H1 (cell line): ENCODE data around the gene FOXB1. TPM values are rescaled to one million over a fixed set of nuclear protein-coding genes. Genes with fewer than 3 reads are reported as not detected.

Experiments used
- CTCF ChIA-PET: fragments of 300-600 bp; sonication (Branson Sonifier 250); formaldehyde crosslinking; loops from one replicate; lab custom pipeline; 2021; ENCODE audit not compliant: partially characterized antibody; lab: Charles Lee
- POLR2A ChIA-PET: fragments of 300-600 bp; sonication (Branson Sonifier 250); formaldehyde crosslinking; loops from one replicate; lab custom pipeline; 2021; ENCODE audit warnings: inconsistent platforms; ENCODE audit not compliant: partially characterized antibody; lab: Charles Lee
- DNase-seq, 2 experiments: peaks; one replicate each; pipeline versions ENCODE4 v3.0.0 to v3.0.0-alpha.2; 2010 to 2022; ENCODE audit warnings: low spot score in 2 of 2, low read depth in 1 of 2, mixed read lengths in 1 of 2
- FAIRE-seq: peaks from 2 replicates; lab custom pipeline; 2011; peaks lifted over from hg19 to GRCh38; lab: Jason Lieb, UNC
- H2AFZ ChIP-seq: 2 replicates; pipeline ENCODE4 v1.8.1; 2012; ENCODE audit warnings: low read length, inconsistent platforms
- H2AK5ac ChIP-seq: 2 replicates; pipeline ENCODE4 v1.6.1; 2013; ENCODE audit warnings: low read depth, low read length
- H2BK120ac ChIP-seq: replicated peaks from 2 replicates; pipeline ENCODE3; 2013; ENCODE audit warnings: low read depth, low read length, inconsistent platforms
- H2BK12ac ChIP-seq: 2 replicates; pipeline ENCODE4 v1.6.1; 2013; ENCODE audit warnings: low read depth, low read length
- H2BK15ac ChIP-seq: 2 replicates; pipeline ENCODE4 v1.6.1; 2013; ENCODE audit warnings: low read length
- H2BK20ac ChIP-seq: 2 replicates; pipeline ENCODE4 v1.6.1; 2013; ENCODE audit warnings: low read length
- H2BK5ac ChIP-seq: 2 replicates; pipeline ENCODE4 v1.6.1; 2013; ENCODE audit warnings: low read depth, low read length
- H3K14ac ChIP-seq: 2 replicates; pipeline ENCODE4 v1.6.1; 2013; ENCODE audit warnings: inconsistent platforms; ENCODE audit not compliant: insufficient read length
- H3K18ac ChIP-seq: 2 replicates; pipeline ENCODE4 v1.6.1; 2013; ENCODE audit warnings: low read length; ENCODE audit errors: extremely low read depth
- H3K23ac ChIP-seq: 2 replicates; pipeline ENCODE4 v1.6.1; 2013; ENCODE audit warnings: inconsistent platforms; ENCODE audit not compliant: insufficient read length
- H3K23me2 ChIP-seq: 2 replicates; pipeline ENCODE4 v1.6.1; 2013; ENCODE audit warnings: low read depth, low read length
- H3K27ac ChIP-seq: 2 replicates; pipeline ENCODE4 v1.6.1; 2011; ENCODE audit warnings: low read depth, low read length, inconsistent platforms
- H3K27me3 ChIP-seq, 4 experiments: replicated peaks in 1 of 4; 1 replicate in 1 of 4; 2 replicates in 3 of 4; pipeline versions ENCODE4 v1.6.1 to v1.8.1; 2011 to 2013; ENCODE audit warnings: low read length in 3 of 4, mild to moderate bottlenecking in 3 of 4, inconsistent platforms in 2 of 4, mixed read lengths in 2 of 4, moderate library complexity in 1 of 4; ENCODE audit not compliant: control insufficient read depth in 3 of 4, insufficient read depth in 3 of 4; ENCODE audit errors: extremely low read depth in 1 of 4
- H3K36me3 ChIP-seq, 4 experiments: 2 replicates each; pipeline versions ENCODE4 v1.6.1 to v1.8.1; 2011 to 2013; ENCODE audit warnings: mild to moderate bottlenecking in 4 of 4, low read length in 3 of 4, moderate library complexity in 2 of 4, control low read depth in 1 of 4, inconsistent platforms in 1 of 4; ENCODE audit not compliant: insufficient read depth in 4 of 4, control insufficient read depth in 2 of 4
- H3K4ac ChIP-seq: replicated peaks from 2 replicates; pipeline ENCODE3; 2013; ENCODE audit warnings: low read length, low read depth, mixed read lengths, inconsistent platforms; ENCODE audit not compliant: insufficient read length
- H3K4me1 ChIP-seq, 4 experiments: replicated peaks in 1 of 4; 1 replicate in 1 of 4; 2 replicates in 3 of 4; pipeline versions ENCODE4 v1.6.1 to v1.8.1; 2011 to 2013; ENCODE audit warnings: low read length in 3 of 4, inconsistent platforms in 2 of 4, mixed read lengths in 1 of 4; ENCODE audit not compliant: insufficient read depth in 4 of 4, control insufficient read depth in 3 of 4
- H3K4me2 ChIP-seq, 2 experiments: 2 replicates each; pipeline versions ENCODE4 v1.6.1 to v1.8.1; 2011 to 2013; ENCODE audit warnings: low read depth in 2 of 2, low read length in 2 of 2, control low read depth in 1 of 2, inconsistent platforms in 1 of 2, mild to moderate bottlenecking in 1 of 2; ENCODE audit not compliant: insufficient read depth in 1 of 2
- H3K4me3 ChIP-seq, 4 experiments: fragments of 200-600, 300-600 bp in 1 of 4; sonication (generic), shearing (Covaris generic), sonication (Bioruptor Twin) in 1 of 4; 2 replicates each; pipeline versions ENCODE4 v1.5.1 to v1.8.1; 2011 to 2016; ENCODE audit warnings: low read length in 4 of 4, low read depth in 3 of 4, control low read depth in 2 of 4, inconsistent platforms in 2 of 4, mild to moderate bottlenecking in 2 of 4, mixed read lengths in 1 of 4, moderate library complexity in 1 of 4; ENCODE audit not compliant: insufficient read depth in 2 of 4; ENCODE audit errors: extremely low read depth in 1 of 4
- H3K56ac ChIP-seq: replicated peaks from 2 replicates; pipeline ENCODE3; 2013; ENCODE audit warnings: low read depth, mild to moderate bottlenecking, mixed read lengths, low read length, inconsistent platforms; ENCODE audit not compliant: insufficient read length
- H3K79me1 ChIP-seq: 2 replicates; pipeline ENCODE4 v1.6.1; 2013; ENCODE audit warnings: low read depth, low read length, control low read depth
- H3K79me2 ChIP-seq, 2 experiments: 2 replicates each; pipeline versions ENCODE4 v1.6.1 to v1.8.1; 2012 to 2013; ENCODE audit warnings: low read length in 2 of 2, mild to moderate bottlenecking in 2 of 2, inconsistent platforms in 1 of 2; ENCODE audit not compliant: insufficient read depth in 2 of 2, control insufficient read depth in 1 of 2
- H3K9ac ChIP-seq, 4 experiments: replicated peaks in 1 of 4; 1 replicate in 1 of 4; 2 replicates in 3 of 4; pipeline versions ENCODE4 v1.6.1 to v1.8.1; 2011 to 2013; ENCODE audit warnings: low read depth in 3 of 4, low read length in 3 of 4, control low read depth in 2 of 4, mild to moderate bottlenecking in 2 of 4, moderate library complexity in 2 of 4, inconsistent platforms in 1 of 4; ENCODE audit errors: extremely low read depth in 1 of 4
- H3K9me3 ChIP-seq, 2 experiments: 2 replicates each; pipeline versions ENCODE4 v1.6.1 to v1.8.1; 2012 to 2013; ENCODE audit warnings: mild to moderate bottlenecking in 2 of 2, moderate library complexity in 2 of 2, control low read depth in 1 of 2, inconsistent platforms in 1 of 2, low read depth in 1 of 2, low read length in 1 of 2, mixed read lengths in 1 of 2; ENCODE audit not compliant: insufficient read depth in 2 of 2
- H4K20me1 ChIP-seq, 2 experiments: replicated peaks in 1 of 2; 2 replicates each; pipeline versions ENCODE3 to v1.8.1; 2011 to 2013; ENCODE audit warnings: inconsistent platforms in 2 of 2, low read length in 2 of 2, mild to moderate bottlenecking in 1 of 2; ENCODE audit not compliant: insufficient read depth in 2 of 2, control insufficient read depth in 1 of 2
- H4K5ac ChIP-seq: 2 replicates; pipeline ENCODE4 v1.6.1; 2013; ENCODE audit warnings: low read length, low read depth, mixed read lengths, inconsistent platforms; ENCODE audit not compliant: insufficient read length
- H4K8ac ChIP-seq: 2 replicates; pipeline ENCODE4 v1.8.0; 2013; ENCODE audit warnings: mild to moderate bottlenecking, moderate library complexity, low read length, inconsistent platforms; ENCODE audit not compliant: insufficient read depth; ENCODE audit errors: extremely low read depth
- H4K91ac ChIP-seq: replicated peaks from 2 replicates; pipeline ENCODE3; 2013; ENCODE audit warnings: low read length, mixed read lengths, inconsistent platforms; ENCODE audit not compliant: insufficient read length
- ATF3 ChIP-seq: IDR thresholded peaks from 2 replicates; pipeline ENCODE4 v1.6.1; 2011; ENCODE audit warnings: low read depth, mild to moderate bottlenecking, low read length; ENCODE audit not compliant: insufficient read depth
- BRCA1 ChIP-seq: IDR thresholded peaks from 2 replicates; pipeline ENCODE4 v1.6.1; 2012; ENCODE audit warnings: low read depth, low read length, improper control_type of control experiment
- CBX5 ChIP-seq: fragments of 300-800, 300-1000 bp; sonication (generic); IDR thresholded peaks from 2 replicates; pipeline ENCODE4 v1.7.1; 2016; ENCODE audit warnings: antibody characterized with exemption, low read length, low read depth
- EZH2 ChIP-seq: fragments of 200-600 bp; sonication (generic); IDR thresholded peaks from 2 replicates; pipeline ENCODE4 v1.7.1; 2012; ENCODE audit warnings: low read depth, mild to moderate bottlenecking, moderate library complexity, low read length, inconsistent platforms; ENCODE audit not compliant: severe bottlenecking
- JUN ChIP-seq: IDR thresholded peaks from 2 replicates; pipeline ENCODE4 v1.6.1; 2011; ENCODE audit warnings: low read depth, mild to moderate bottlenecking, improper control_type of control experiment, low read length
- MAFK ChIP-seq: IDR thresholded peaks from 2 replicates; pipeline ENCODE4 v1.6.1; 2012; ENCODE audit warnings: low read depth, mild to moderate bottlenecking, improper control_type of control experiment, low read length
- NRF1 ChIP-seq: IDR thresholded peaks from 2 replicates; pipeline ENCODE4 v1.6.1; 2011; ENCODE audit warnings: mild to moderate bottlenecking, low read depth, low read length, improper control_type of control experiment
- RAD21 ChIP-seq, 2 experiments: IDR thresholded peaks in 1 of 2; conservative IDR thresholded peaks in 1 of 2; 2 replicates each; pipeline ENCODE4 v1.6.1; 2011; ENCODE audit warnings: low read depth in 2 of 2, low read length in 2 of 2, improper control_type of control experiment in 1 of 2, inconsistent platforms in 1 of 2, mild to moderate bottlenecking in 1 of 2, moderate library complexity in 1 of 2
- RXRA ChIP-seq: IDR thresholded peaks from 2 replicates; pipeline ENCODE4 v1.6.1; 2011; ENCODE audit warnings: low read depth, mild to moderate bottlenecking, low read length, moderate library complexity; ENCODE audit not compliant: insufficient read depth
- SRF ChIP-seq: IDR thresholded peaks from 2 replicates; pipeline ENCODE4 v1.6.1; 2011; ENCODE audit warnings: mild to moderate bottlenecking, low read depth, low read length, moderate library complexity
- TAF7 ChIP-seq: optimal IDR thresholded peaks from 2 replicates; pipeline ENCODE3; 2011; ENCODE audit warnings: low read depth, mild to moderate bottlenecking, inconsistent platforms, low read length, moderate library complexity, borderline replicate concordance
- polyA plus RNA-seq, 7 experiments: library from polyadenylated mRNA; depleted of rRNA in 3 of 7; stranded (reverse) in 5 of 7; unstranded in 2 of 7; fragments of >200 nt in 5 of 7; fragments of 200-250 nt in 2 of 7; gene quantifications; 1 replicate in 5 of 7; 2 replicates in 1 of 7; 4 replicates in 1 of 7; pipeline versions ENCODE4 v1.2.1 to v1.2.3, GENCODE V29; 2011 to 2013; ENCODE audit warnings: missing spikeins in 2 of 7, mixed read lengths in 2 of 7
- total RNA-seq: library from RNA; stranded (reverse); fragmentation: NEBNext Ultra II Directional; extraction: Animal tissue kit (Norgen Biotek cat#: 25700); gene quantifications from 2 replicates; pipeline ENCODE4 v1.2.1, GENCODE V29; 2021
- TF ChIP-seq, protein P1 (sequence below), 3 experiments: IDR thresholded peaks; 1 replicate in 2 of 3; 2 replicates in 1 of 3; pipeline versions ENCODE4 v1.5.1 to v1.6.1; 2011; ENCODE audit warnings: low read length in 3 of 3, mild to moderate bottlenecking in 3 of 3, inconsistent platforms in 2 of 3, low read depth in 1 of 3, moderate library complexity in 1 of 3; ENCODE audit not compliant: insufficient read depth in 1 of 3; ENCODE audit errors: control extremely low read depth in 1 of 3

FOXB1 gene
- total and polyA plus RNA-seq, 2 of the 8 experiments (the other 6 are each of a cell fraction or from before 2014, with no cell fraction given), result 0.92 to 1.5 TPM

GRCh38 chr15:59960318-59960717, 43.8 kb upstream of the FOXB1 start:
- Histone ChIP-seq H2BK20ac (no peak overlapping the region), H3K9me3 (peaks cover 7 to 8% of the 10 kb centered on the region in 2 experiments; a peak in 1 of 4 replicates), H3K27ac (no peak overlapping the region), H2BK120ac (no peak overlapping the region), H3K14ac (no peak overlapping the region), H3K23ac (no peak overlapping the region), H3K36me3 (no peaks in the 10 kb centered on the region), H2BK15ac (no peak overlapping the region), H2BK12ac (no peak overlapping the region), H2BK5ac (no peak overlapping the region), H3K79me1 (no peaks in the 10 kb centered on the region), H3K56ac (no peak overlapping the region), H3K23me2 (no peaks in the 10 kb centered on the region), H2AK5ac (no peak overlapping the region), H3K4me1 (no peaks in the 10 kb centered on the region), H4K91ac (no peak overlapping the region), H3K9ac (no peak overlapping the region), H4K5ac (no peak overlapping the region), H2AFZ (no peak overlapping the region), H3K4me3 (no peak overlapping the region), H3K4me2 (no peak overlapping the region), H3K27me3 (no peaks in the 10 kb centered on the region), H4K20me1 (no peaks in the 10 kb centered on the region), H3K18ac (no peak overlapping the region), H3K79me2 (no peaks in the 10 kb centered on the region), H3K4ac (no peak overlapping the region), H4K8ac (no peak overlapping the region)
- FAIRE-seq, result no peak
- no peak for DNase-seq
- ChIA-PET POLR2A (interaction anchor here (1.5 kb wide), 1 partner anchor 8 kb away, joined by 3 read pairs; no protein-coding TSS in a partner anchor), CTCF (no interaction called here)
- TF ChIP-seq CBX5 (no peak), SRF (no peak), MAFK (no peak), ATF3 (no peak), TAF7 (no peak), NRF1 (no peak), EZH2 (no peak), JUN (no peak), RXRA (no peak), RAD21 (IDR thresholded peaks at IDR 0.05 in 1 of 2, conservative IDR thresholded peaks at IDR 0.05 in 1 of 2; ENCODE audit: low read depth in 2 of 2, low read length in 2 of 2) (no peak), BRCA1 (no peak)
- TF ChIP-seq, protein P1, sequence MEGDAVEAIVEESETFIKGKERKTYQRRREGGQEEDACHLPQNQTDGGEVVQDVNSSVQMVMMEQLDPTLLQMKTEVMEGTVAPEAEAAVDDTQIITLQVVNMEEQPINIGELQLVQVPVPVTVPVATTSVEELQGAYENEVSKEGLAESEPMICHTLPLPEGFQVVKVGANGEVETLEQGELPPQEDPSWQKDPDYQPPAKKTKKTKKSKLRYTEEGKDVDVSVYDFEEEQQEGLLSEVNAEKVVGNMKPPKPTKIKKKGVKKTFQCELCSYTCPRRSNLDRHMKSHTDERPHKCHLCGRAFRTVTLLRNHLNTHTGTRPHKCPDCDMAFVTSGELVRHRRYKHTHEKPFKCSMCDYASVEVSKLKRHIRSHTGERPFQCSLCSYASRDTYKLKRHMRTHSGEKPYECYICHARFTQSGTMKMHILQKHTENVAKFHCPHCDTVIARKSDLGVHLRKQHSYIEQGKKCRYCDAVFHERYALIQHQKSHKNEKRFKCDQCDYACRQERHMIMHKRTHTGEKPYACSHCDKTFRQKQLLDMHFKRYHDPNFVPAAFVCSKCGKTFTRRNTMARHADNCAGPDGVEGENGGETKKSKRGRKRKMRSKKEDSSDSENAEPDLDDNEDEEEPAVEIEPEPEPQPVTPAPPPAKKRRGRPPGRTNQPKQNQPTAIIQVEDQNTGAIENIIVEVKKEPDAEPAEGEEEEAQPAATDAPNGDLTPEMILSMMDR (IDR thresholded peaks at IDR 0.05; ENCODE audit: control extremely low read depth in 1 of 3, insufficient read depth in 1 of 3, low read depth in 1 of 3, low read length in 3 of 3), result no peak
